Measurements from ENCODE around the gene REEP3. TPM values are rescaled to one million over a fixed set of nuclear protein-coding genes. Genes with fewer than 3 reads are reported as not detected.

REEP3 gene
- polyA plus RNA-seq, 1 donor from 2014 or later: 6.9 TPM

DNA sequence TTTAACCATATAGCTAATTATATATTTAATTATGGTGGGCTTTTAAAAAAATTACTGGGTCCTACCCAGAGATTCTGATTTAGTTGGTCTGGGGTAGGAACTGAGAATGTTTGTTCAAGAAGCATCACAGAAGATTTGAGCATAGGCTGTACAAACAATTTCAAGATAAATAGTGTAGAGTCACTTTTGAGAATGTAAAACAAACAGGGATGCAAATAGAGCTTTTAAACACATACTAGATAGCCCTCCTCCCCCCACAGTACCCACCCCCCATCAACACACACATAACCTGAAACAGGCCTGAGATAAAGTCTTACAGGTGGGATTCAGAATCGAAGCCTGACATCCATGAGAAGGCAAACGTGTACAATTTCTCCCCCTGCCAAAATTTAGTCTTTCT is 15.6 kb upstream of the REEP3 start:
- H3K4me3 ChIP-seq (ENCODE audit: low read length): no peak overlapping the region
- H3K4me2 ChIP-seq (ENCODE audit: low read length): no peak overlapping the region
- TF ChIP-seq, protein P1, sequence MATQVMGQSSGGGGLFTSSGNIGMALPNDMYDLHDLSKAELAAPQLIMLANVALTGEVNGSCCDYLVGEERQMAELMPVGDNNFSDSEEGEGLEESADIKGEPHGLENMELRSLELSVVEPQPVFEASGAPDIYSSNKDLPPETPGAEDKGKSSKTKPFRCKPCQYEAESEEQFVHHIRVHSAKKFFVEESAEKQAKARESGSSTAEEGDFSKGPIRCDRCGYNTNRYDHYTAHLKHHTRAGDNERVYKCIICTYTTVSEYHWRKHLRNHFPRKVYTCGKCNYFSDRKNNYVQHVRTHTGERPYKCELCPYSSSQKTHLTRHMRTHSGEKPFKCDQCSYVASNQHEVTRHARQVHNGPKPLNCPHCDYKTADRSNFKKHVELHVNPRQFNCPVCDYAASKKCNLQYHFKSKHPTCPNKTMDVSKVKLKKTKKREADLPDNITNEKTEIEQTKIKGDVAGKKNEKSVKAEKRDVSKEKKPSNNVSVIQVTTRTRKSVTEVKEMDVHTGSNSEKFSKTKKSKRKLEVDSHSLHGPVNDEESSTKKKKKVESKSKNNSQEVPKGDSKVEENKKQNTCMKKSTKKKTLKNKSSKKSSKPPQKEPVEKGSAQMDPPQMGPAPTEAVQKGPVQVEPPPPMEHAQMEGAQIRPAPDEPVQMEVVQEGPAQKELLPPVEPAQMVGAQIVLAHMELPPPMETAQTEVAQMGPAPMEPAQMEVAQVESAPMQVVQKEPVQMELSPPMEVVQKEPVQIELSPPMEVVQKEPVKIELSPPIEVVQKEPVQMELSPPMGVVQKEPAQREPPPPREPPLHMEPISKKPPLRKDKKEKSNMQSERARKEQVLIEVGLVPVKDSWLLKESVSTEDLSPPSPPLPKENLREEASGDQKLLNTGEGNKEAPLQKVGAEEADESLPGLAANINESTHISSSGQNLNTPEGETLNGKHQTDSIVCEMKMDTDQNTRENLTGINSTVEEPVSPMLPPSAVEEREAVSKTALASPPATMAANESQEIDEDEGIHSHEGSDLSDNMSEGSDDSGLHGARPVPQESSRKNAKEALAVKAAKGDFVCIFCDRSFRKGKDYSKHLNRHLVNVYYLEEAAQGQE (IDR thresholded peaks at IDR 0.05; ENCODE audit: borderline replicate concordance): no peak
- no peak for TF ChIP-seq SMC3 (conservative IDR thresholded peaks at IDR 0.05; ENCODE audit: poor library complexity)
- TF ChIP-seq TAF1 (IDR thresholded peaks at IDR 0.05; ENCODE audit: low read depth): no peak
- no peak for TF ChIP-seq MXI1 (conservative IDR thresholded peaks at IDR 0.05; ENCODE audit: poor library complexity, severe bottlenecking)
- no peak for TF ChIP-seq POLR2AphosphoS5 (IDR thresholded peaks at IDR 0.05)
- TF ChIP-seq RAD21 (conservative IDR thresholded peaks at IDR 0.05): no peak
- no peak for TF ChIP-seq EZH2 (IDR thresholded peaks at IDR 0.05; ENCODE audit: borderline replicate concordance, insufficient read depth, low read length, poor library complexity, severe bottlenecking)
- TF ChIP-seq, protein P2, sequence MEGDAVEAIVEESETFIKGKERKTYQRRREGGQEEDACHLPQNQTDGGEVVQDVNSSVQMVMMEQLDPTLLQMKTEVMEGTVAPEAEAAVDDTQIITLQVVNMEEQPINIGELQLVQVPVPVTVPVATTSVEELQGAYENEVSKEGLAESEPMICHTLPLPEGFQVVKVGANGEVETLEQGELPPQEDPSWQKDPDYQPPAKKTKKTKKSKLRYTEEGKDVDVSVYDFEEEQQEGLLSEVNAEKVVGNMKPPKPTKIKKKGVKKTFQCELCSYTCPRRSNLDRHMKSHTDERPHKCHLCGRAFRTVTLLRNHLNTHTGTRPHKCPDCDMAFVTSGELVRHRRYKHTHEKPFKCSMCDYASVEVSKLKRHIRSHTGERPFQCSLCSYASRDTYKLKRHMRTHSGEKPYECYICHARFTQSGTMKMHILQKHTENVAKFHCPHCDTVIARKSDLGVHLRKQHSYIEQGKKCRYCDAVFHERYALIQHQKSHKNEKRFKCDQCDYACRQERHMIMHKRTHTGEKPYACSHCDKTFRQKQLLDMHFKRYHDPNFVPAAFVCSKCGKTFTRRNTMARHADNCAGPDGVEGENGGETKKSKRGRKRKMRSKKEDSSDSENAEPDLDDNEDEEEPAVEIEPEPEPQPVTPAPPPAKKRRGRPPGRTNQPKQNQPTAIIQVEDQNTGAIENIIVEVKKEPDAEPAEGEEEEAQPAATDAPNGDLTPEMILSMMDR (IDR thresholded peaks at IDR 0.05; ENCODE audit: poor library complexity, severe bottlenecking): no peak
- TF ChIP-seq EP300 (conservative IDR thresholded peaks at IDR 0.05; ENCODE audit: poor library complexity, severe bottlenecking): no peak
- H3K27me3 ChIP-seq (ENCODE audit: insufficient read depth, low read depth, low read length): no peaks in the 10 kb centered on the region
- H3K9me2 ChIP-seq (ENCODE audit: insufficient read depth, low read length): no peaks in the 10 kb centered on the region
- no peak overlapping the region for H2AFZ ChIP-seq (ENCODE audit: low read depth, low read length)
- H3F3A ChIP-seq (ENCODE audit: insufficient read depth, low read length, poor library complexity, severe bottlenecking): no peaks in the 10 kb centered on the region
- peaks cover 49% of the 10 kb centered on the region for H3K79me2 ChIP-seq (replicated peaks; ENCODE audit: insufficient read depth, low read length)
- H3K9me3 ChIP-seq (ENCODE audit: low read length): no peaks in the 10 kb centered on the region
- no peaks in the 10 kb centered on the region for H3K36me3 ChIP-seq (ENCODE audit: insufficient read depth, low read length)
- H3K9ac ChIP-seq (ENCODE audit: low read length): no peak overlapping the region
- H3K27ac ChIP-seq (ENCODE audit: low read length): no peak overlapping the region
- H4K20me1 ChIP-seq (ENCODE audit: insufficient read depth): no peaks in the 10 kb centered on the region

DNA sequence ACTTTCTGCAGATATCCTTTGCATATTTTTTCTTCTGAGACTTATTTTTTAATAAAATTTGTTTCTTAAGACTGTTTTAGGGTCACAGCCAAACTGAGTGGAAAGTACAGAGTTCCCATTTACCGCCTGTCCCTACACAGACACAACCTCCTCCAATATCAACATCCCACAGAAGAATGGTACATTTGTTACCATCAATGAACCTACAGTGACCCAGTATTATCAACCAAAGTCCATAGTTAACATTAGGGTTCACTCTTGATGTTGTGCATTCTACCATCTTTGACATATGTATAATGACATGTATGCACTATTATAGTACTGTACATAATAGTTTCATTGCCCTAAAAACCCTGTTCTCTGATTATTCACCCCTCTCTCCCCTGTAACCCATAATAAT is 14.6 kb upstream of the REEP3 start:
- H3K9ac ChIP-seq (ENCODE audit: low read length): no peak overlapping the region
- H2AFZ ChIP-seq (ENCODE audit: low read depth, low read length): no peak overlapping the region
- H3K4me3 ChIP-seq (ENCODE audit: low read length): no peak overlapping the region
- no peaks in the 10 kb centered on the region for H3K36me3 ChIP-seq (ENCODE audit: insufficient read depth, low read length)
- peaks cover 59% of the 10 kb centered on the region for H3K79me2 ChIP-seq (replicated peaks; ENCODE audit: insufficient read depth, low read length)
- no peaks in the 10 kb centered on the region for H3K9me2 ChIP-seq (ENCODE audit: insufficient read depth, low read length)
- H3K27ac ChIP-seq (ENCODE audit: low read length): no peak overlapping the region
- no peaks in the 10 kb centered on the region for H4K20me1 ChIP-seq (ENCODE audit: insufficient read depth)
- no peak overlapping the region for H3K4me2 ChIP-seq (ENCODE audit: low read length)
- H3K9me3 ChIP-seq (ENCODE audit: low read length): no peaks in the 10 kb centered on the region
- no peaks in the 10 kb centered on the region for H3K27me3 ChIP-seq (ENCODE audit: insufficient read depth, low read depth, low read length)
- H3F3A ChIP-seq (ENCODE audit: insufficient read depth, low read length, poor library complexity, severe bottlenecking): no peaks in the 10 kb centered on the region
- TF ChIP-seq SMC3 (conservative IDR thresholded peaks at IDR 0.05; ENCODE audit: poor library complexity) (no peak), EZH2 (IDR thresholded peaks at IDR 0.05; ENCODE audit: borderline replicate concordance, insufficient read depth, low read length, poor library complexity, severe bottlenecking) (no peak), MXI1 (conservative IDR thresholded peaks at IDR 0.05; ENCODE audit: poor library complexity, severe bottlenecking) (no peak), RAD21 (conservative IDR thresholded peaks at IDR 0.05) (no peak), POLR2AphosphoS5 (IDR thresholded peaks at IDR 0.05) (no peak), TAF1 (IDR thresholded peaks at IDR 0.05; ENCODE audit: low read depth) (no peak), EP300 (conservative IDR thresholded peaks at IDR 0.05; ENCODE audit: poor library complexity, severe bottlenecking) (no peak)
- TF ChIP-seq, protein P1 (IDR thresholded peaks at IDR 0.05; ENCODE audit: borderline replicate concordance): no peak
- TF ChIP-seq, protein P2 (IDR thresholded peaks at IDR 0.05; ENCODE audit: poor library complexity, severe bottlenecking): no peak
